Caco-2 (cell line): ENCODE data around the gene NLGN1. TPM values are rescaled to one million over a fixed set of nuclear protein-coding genes. Genes with fewer than 3 reads are reported as not detected.

Experiments
- BruUV-seq: library from RNA; stranded (reverse); fragments of 400-500 nt; replicated peaks from 2 replicates; lab custom pipeline; 2021; lab: Mats Ljungman, UMichigan
- CTCF ChIA-PET: fragments of 300-600 bp; sonication (Branson Sonifier 250); formaldehyde crosslinking; loops from one replicate; lab custom pipeline; 2022; ENCODE audit warnings: antibody characterized with exemption; lab: Charles Lee
- POLR2A ChIA-PET: fragments of 300-600 bp; sonication (Branson Sonifier 250); formaldehyde crosslinking; loops from one replicate; lab custom pipeline; 2022; ENCODE audit warnings: antibody characterized with exemption; lab: Charles Lee
- DNase-seq, 2 experiments: peaks; one replicate each; pipeline versions ENCODE4 v3.0.0 to v3.0.0-alpha.2; 2020 to 2022
- H3K27me3 ChIP-seq: replicated peaks from 2 replicates; pipeline ENCODE4 v1.6.0; 2011; ENCODE audit warnings: low read length; ENCODE audit not compliant: control insufficient read depth, insufficient read depth
- H3K36me3 ChIP-seq: 2 replicates; pipeline ENCODE4 v1.5.1; 2011; ENCODE audit warnings: low read length; ENCODE audit not compliant: control insufficient read depth, insufficient read depth
- H3K4me1 ChIP-seq: fragments of 250-450 bp; sonication (Bioruptor Pico); 2 replicates; pipeline ENCODE4 v1.5.1; 2020; ENCODE audit warnings: mild to moderate bottlenecking
- H3K4me3 ChIP-seq: 2 replicates; pipeline ENCODE4 v1.5.1; 2011; ENCODE audit warnings: low read depth, mild to moderate bottlenecking, control low read depth, low read length
- H3K9me3 ChIP-seq: fragments of 250-450 bp; sonication (Bioruptor Pico); 2 replicates; pipeline ENCODE4 v1.5.1; 2020; ENCODE audit warnings: mild to moderate bottlenecking, moderate library complexity
- H3K27ac Mint-ChIP-seq: one replicate; pipeline ENCODE4 v1.8.0; 2022; ENCODE audit warnings: mixed read lengths; ENCODE audit not compliant: unreplicated experiment
- H3K27me3 Mint-ChIP-seq: one replicate; pipeline ENCODE4 v1.8.0; 2022; ENCODE audit warnings: mixed read lengths; ENCODE audit not compliant: insufficient read depth, unreplicated experiment
- H3K36me3 Mint-ChIP-seq: one replicate; pipeline ENCODE4 v1.8.0; 2022; ENCODE audit warnings: mild to moderate bottlenecking, mixed read lengths; ENCODE audit not compliant: insufficient read depth, unreplicated experiment
- H3K4me1 Mint-ChIP-seq: one replicate; pipeline ENCODE4 v1.8.0; 2022; ENCODE audit warnings: low read depth, mixed read lengths; ENCODE audit not compliant: unreplicated experiment
- H3K4me3 Mint-ChIP-seq: one replicate; pipeline ENCODE4 v1.8.0; 2022; ENCODE audit warnings: mild to moderate bottlenecking, moderate library complexity, mixed read lengths; ENCODE audit not compliant: unreplicated experiment
- H3K9me3 Mint-ChIP-seq: one replicate; pipeline ENCODE4 v1.8.0; 2022; ENCODE audit warnings: mixed read lengths; ENCODE audit not compliant: unreplicated experiment
- intact Hi-C: fragments of 100-400 bp; cut with micrococcal nuclease; formaldehyde crosslinking; loops from one replicate; pipeline ENCODE4 v1.10.0; 2022; ENCODE audit not compliant: unreplicated experiment
- total RNA-seq: library from RNA; stranded (reverse); gene quantifications from 2 replicates; pipeline ENCODE4 v1.2.3, GENCODE V29; 2022
- TF ChIP-seq, protein P1 (sequence below), 2 experiments: fragments of 200-600 bp in 1 of 2; IDR thresholded peaks; 1 replicate in 1 of 2; 2 replicates in 1 of 2; pipeline versions ENCODE4 v1.5.1 to v1.8.0; 2011 to 2022; ENCODE audit warnings: antibody characterized with exemption in 1 of 2, control low read depth in 1 of 2, inconsistent platforms in 1 of 2, low read depth in 1 of 2, low read length in 1 of 2, mild to moderate bottlenecking in 1 of 2, moderate library complexity in 1 of 2; ENCODE audit not compliant: insufficient read depth in 1 of 2, severe bottlenecking in 1 of 2, unreplicated experiment in 1 of 2

NLGN1 gene
- total RNA-seq, 1 experiment from 2014 or later: not detected

GRCh38 chr3:174202561-174202960, 805.0 kb downstream of the NLGN1 start:
- Mint-ChIP-seq H3K9me3 (no peaks in the 10 kb centered on the region), H3K4me3 (no peak overlapping the region), H3K4me1 (peaks cover 8% of the 10 kb centered on the region), H3K27ac (no peak overlapping the region), H3K36me3 (no peaks in the 10 kb centered on the region), H3K27me3 (no peaks in the 10 kb centered on the region)
- BruUV-seq: no TSS peak
- no peaks in the 10 kb centered on the region for H3K36me3 ChIP-seq
- TF ChIP-seq, protein P1, sequence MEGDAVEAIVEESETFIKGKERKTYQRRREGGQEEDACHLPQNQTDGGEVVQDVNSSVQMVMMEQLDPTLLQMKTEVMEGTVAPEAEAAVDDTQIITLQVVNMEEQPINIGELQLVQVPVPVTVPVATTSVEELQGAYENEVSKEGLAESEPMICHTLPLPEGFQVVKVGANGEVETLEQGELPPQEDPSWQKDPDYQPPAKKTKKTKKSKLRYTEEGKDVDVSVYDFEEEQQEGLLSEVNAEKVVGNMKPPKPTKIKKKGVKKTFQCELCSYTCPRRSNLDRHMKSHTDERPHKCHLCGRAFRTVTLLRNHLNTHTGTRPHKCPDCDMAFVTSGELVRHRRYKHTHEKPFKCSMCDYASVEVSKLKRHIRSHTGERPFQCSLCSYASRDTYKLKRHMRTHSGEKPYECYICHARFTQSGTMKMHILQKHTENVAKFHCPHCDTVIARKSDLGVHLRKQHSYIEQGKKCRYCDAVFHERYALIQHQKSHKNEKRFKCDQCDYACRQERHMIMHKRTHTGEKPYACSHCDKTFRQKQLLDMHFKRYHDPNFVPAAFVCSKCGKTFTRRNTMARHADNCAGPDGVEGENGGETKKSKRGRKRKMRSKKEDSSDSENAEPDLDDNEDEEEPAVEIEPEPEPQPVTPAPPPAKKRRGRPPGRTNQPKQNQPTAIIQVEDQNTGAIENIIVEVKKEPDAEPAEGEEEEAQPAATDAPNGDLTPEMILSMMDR (IDR thresholded peaks at IDR 0.05; ENCODE audit: insufficient read depth in 1 of 2, low read depth in 1 of 2, low read length in 1 of 2, severe bottlenecking in 1 of 2, unreplicated experiment in 1 of 2): no peak
- H3K9me3 ChIP-seq: no peaks in the 10 kb centered on the region
- no peak for DNase-seq
- POLR2A ChIA-PET: no interaction called here
- intact Hi-C loops: no loop called here
- H3K27me3 ChIP-seq: no peaks in the 10 kb centered on the region
- no peak overlapping the region for H3K4me3 ChIP-seq
- CTCF ChIA-PET: no interaction called here
- peaks cover 3% of the 10 kb centered on the region; the same call in 1 of the 2 replicates for H3K4me1 ChIP-seq

DNA sequence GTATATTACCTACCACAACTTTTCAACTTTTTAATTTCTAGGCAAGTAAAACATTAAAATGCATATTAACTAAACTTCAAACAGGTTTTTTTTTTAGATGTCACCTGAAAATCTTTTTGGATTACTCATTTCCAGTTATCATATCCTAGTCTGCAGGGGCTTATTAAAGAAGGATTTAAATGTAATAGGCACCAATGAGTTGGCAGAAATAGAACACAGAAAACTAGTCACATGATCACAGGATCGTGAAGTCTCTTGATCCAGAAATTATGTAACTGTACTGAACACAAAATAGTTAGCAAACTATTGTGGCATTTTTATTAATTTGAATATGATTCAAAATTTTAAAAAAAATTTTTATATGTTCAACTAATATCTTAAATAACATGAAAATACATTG, 807.2 kb downstream of the NLGN1 start:
- POLR2A ChIA-PET: no interaction called here
- H3K27ac Mint-ChIP-seq: no peak overlapping the region
- no peaks in the 10 kb centered on the region for H3K36me3 Mint-ChIP-seq
- TF ChIP-seq, protein P1 (IDR thresholded peaks at IDR 0.05; ENCODE audit: insufficient read depth in 1 of 2, low read depth in 1 of 2, low read length in 1 of 2, severe bottlenecking in 1 of 2, unreplicated experiment in 1 of 2): no peak
- intact Hi-C loops: no loop called here
- no TSS peak for BruUV-seq
- peaks cover under 1% of the 10 kb centered on the region; the same call in 1 of the 2 replicates for H3K4me1 ChIP-seq
- H3K4me1 Mint-ChIP-seq: no peaks in the 10 kb centered on the region
- no peaks in the 10 kb centered on the region for H3K9me3 Mint-ChIP-seq
- no peak overlapping the region for H3K4me3 ChIP-seq
- DNase-seq: no peak
- no peaks in the 10 kb centered on the region for H3K27me3 ChIP-seq
- H3K9me3 ChIP-seq: no peaks in the 10 kb centered on the region
- H3K36me3 ChIP-seq: no peaks in the 10 kb centered on the region
- no peak overlapping the region for H3K4me3 Mint-ChIP-seq
- CTCF ChIA-PET: no interaction called here
- no peaks in the 10 kb centered on the region for H3K27me3 Mint-ChIP-seq

GRCh38 chr3:174206607-174207192, 809.2 kb downstream of the NLGN1 start:
- TF ChIP-seq, protein P1 (IDR thresholded peaks at IDR 0.05; ENCODE audit: insufficient read depth in 1 of 2, low read depth in 1 of 2, low read length in 1 of 2, severe bottlenecking in 1 of 2, unreplicated experiment in 1 of 2): no peak
- no peak overlapping the region for H3K27ac Mint-ChIP-seq
- ChIA-PET POLR2A (no interaction called here), CTCF (interaction anchor here (0.6 kb wide), 1 partner anchor 223 kb away, joined by 3 read pairs; no protein-coding TSS in a partner anchor)
- BruUV-seq: no TSS peak
- no peaks in the 10 kb centered on the region for H3K4me1 Mint-ChIP-seq
- no peaks in the 10 kb centered on the region for H3K4me1 ChIP-seq
- no peaks in the 10 kb centered on the region for H3K9me3 Mint-ChIP-seq
- H3K36me3 Mint-ChIP-seq: no peaks in the 10 kb centered on the region
- no peak overlapping the region for H3K4me3 ChIP-seq
- intact Hi-C loops: no loop called here
- no peaks in the 10 kb centered on the region for H3K27me3 ChIP-seq
- H3K9me3 ChIP-seq: no peaks in the 10 kb centered on the region
- H3K36me3 ChIP-seq: no peaks in the 10 kb centered on the region
- DNase-seq: no peak
- H3K4me3 Mint-ChIP-seq: no peak overlapping the region
- H3K27me3 Mint-ChIP-seq: no peaks in the 10 kb centered on the region
